SK-N-DZ (cell line): ENCODE measurements around the gene TTC7B.

Experiments used
- DNase-seq: peaks from one replicate; pipeline ENCODE4 v3.0.0-alpha.2; 2015; ENCODE audit warnings: low spot score

TTC7B gene

GRCh38 chr14:90547250-90547649 lies 269.0 kb downstream of the TTC7B start:
- DNase-seq = no peak

- no peak for DNase-seq
Measured at GRCh38 chr14:90546767-90547166, 269.5 kb downstream of the TTC7B start.

- no peak for DNase-seq
Measured at GRCh38 chr14:90545966-90546751, 270.1 kb downstream of the TTC7B start.

GRCh38 chr14:90545382-90545781 lies 270.8 kb downstream of the TTC7B start:
- no peak for DNase-seq

GRCh38 chr14:90544971-90545370 lies 271.3 kb downstream of the TTC7B start:
- DNase-seq = no peak

- DNase-seq = no peak
Measured at GRCh38 chr14:90544566-90544965, 271.7 kb downstream of the TTC7B start.

GRCh38 chr14:90543876-90544275 lies 272.4 kb downstream of the TTC7B start:
- no peak for DNase-seq

- no peak for DNase-seq
Measured at GRCh38 chr14:90541076-90541634, 275.1 kb downstream of the TTC7B start.

GRCh38 chr14:90540437-90540836 lies 275.8 kb downstream of the TTC7B start:
- DNase-seq = no peak

- no peak for DNase-seq
Measured at GRCh38 chr14:90539996-90540395, 276.2 kb downstream of the TTC7B start.

- DNase-seq = no peak
Measured at GRCh38 chr14:90539496-90539775, 276.8 kb downstream of the TTC7B start.

- no peak for DNase-seq
Measured at GRCh38 chr14:90538716-90539495, 277.3 kb downstream of the TTC7B start.

- DNase-seq = no peak
Measured at GRCh38 chr14:90538095-90538494, 278.1 kb downstream of the TTC7B start.

- no peak for DNase-seq
Measured at GRCh38 chr14:90536511-90537191, 279.6 kb downstream of the TTC7B start.

GRCh38 chr14:90536092-90536491 lies 280.1 kb downstream of the TTC7B start:
- no peak for DNase-seq

- DNase-seq = no peak
Measured at GRCh38 chr14:90535556-90536090, 280.6 kb downstream of the TTC7B start.

GRCh38 chr14:90534838-90535555 lies 281.2 kb downstream of the TTC7B start:
- DNase-seq = no peak

GRCh38 chr14:90534091-90534837 lies 282.0 kb downstream of the TTC7B start:
- no peak for DNase-seq

- no peak for DNase-seq
Measured at GRCh38 chr14:90533591-90534021, 282.6 kb downstream of the TTC7B start.

GRCh38 chr14:90532826-90533525 lies 283.3 kb downstream of the TTC7B start:
- DNase-seq = no peak
